GM23338 (cell line): ENCODE data around the gene KCNMA1. TPM values are rescaled to one million over a fixed set of nuclear protein-coding genes. Genes with fewer than 3 reads are reported as not detected.

Experiments
- ATAC-seq: fragments of 200-7000 bp; cut with Tn5 transposase; 3 replicates; pipeline ENCODE4 v1.9.1; 2020
- DNase-seq: peaks from one replicate; pipeline ENCODE4 v3.0.0-alpha.2; 2015; ENCODE audit warnings: low spot score
- H2AFZ ChIP-seq: fragments of 200-600 bp; sonication (generic); 2 replicates; pipeline ENCODE4 v1.8.0; 2016; ENCODE audit warnings: antibody characterized with exemption, mild to moderate bottlenecking, moderate library complexity
- H3F3A ChIP-seq: fragments of 200-600 bp; sonication (generic); replicated peaks from 2 replicates; pipeline ENCODE4 v1.8.0; 2017; ENCODE audit warnings: antibody characterized with exemption, mixed run types, low read depth
- H3K27ac ChIP-seq: fragments of 200-600 bp; sonication (generic); 2 replicates; pipeline ENCODE4 v1.6.1; 2016; ENCODE audit warnings: low read depth
- H3K27me3 ChIP-seq: fragments of 200-600 bp; sonication (generic); 2 replicates; pipeline ENCODE4 v1.8.0; 2016; ENCODE audit warnings: mild to moderate bottlenecking, mixed run types, moderate library complexity; ENCODE audit not compliant: insufficient read depth
- H3K36me3 ChIP-seq: fragments of 200-600 bp; sonication (generic); 2 replicates; pipeline ENCODE4 v1.8.0; 2016; ENCODE audit warnings: mild to moderate bottlenecking; ENCODE audit not compliant: insufficient read depth
- H3K4me1 ChIP-seq: fragments of 200-600 bp; sonication (generic); 2 replicates; pipeline ENCODE4 v1.8.0; 2016; ENCODE audit warnings: mild to moderate bottlenecking, moderate library complexity; ENCODE audit not compliant: insufficient read depth
- H3K4me2 ChIP-seq: fragments of 200-600 bp; sonication (generic); 2 replicates; pipeline ENCODE4 v1.7.1; 2017; ENCODE audit warnings: mixed run types
- H3K4me3 ChIP-seq: fragments of 200-600 bp; sonication (generic); 2 replicates; pipeline ENCODE4 v1.6.1; 2016; ENCODE audit warnings: mixed run types
- H3K79me2 ChIP-seq: fragments of 200-600 bp; sonication (generic); replicated peaks from 2 replicates; pipeline ENCODE4 v1.8.0; 2017; ENCODE audit warnings: mild to moderate bottlenecking; ENCODE audit not compliant: insufficient read depth
- H3K9me2 ChIP-seq: fragments of 200-600 bp; sonication (generic); 2 replicates; pipeline ENCODE4 v1.8.0; 2017; ENCODE audit not compliant: insufficient read depth
- H4K20me1 ChIP-seq: fragments of 200-600 bp; sonication (generic); replicated peaks from 2 replicates; pipeline ENCODE4 v1.8.0; 2017; ENCODE audit warnings: mild to moderate bottlenecking; ENCODE audit not compliant: insufficient read depth
- H3K27ac Mint-ChIP-seq: 2 replicates; pipeline ENCODE4 v1.8.0; 2020; ENCODE audit warnings: inconsistent platforms, mild to moderate bottlenecking, moderate library complexity, mixed read lengths
- H3K27me3 Mint-ChIP-seq: 3 replicates; pipeline ENCODE4 v1.8.0; 2022; ENCODE audit warnings: low read depth, mild to moderate bottlenecking, moderate library complexity, mixed read lengths, inconsistent platforms; ENCODE audit not compliant: insufficient read depth, poor library complexity
- H3K36me3 Mint-ChIP-seq: 3 replicates; pipeline ENCODE4 v1.8.0; 2021; ENCODE audit warnings: low read depth, mild to moderate bottlenecking, inconsistent platforms, moderate library complexity, mixed read lengths
- H3K4me1 Mint-ChIP-seq: 3 replicates; pipeline ENCODE4 v1.8.0; 2020; ENCODE audit warnings: mild to moderate bottlenecking, inconsistent platforms, mixed read lengths
- H3K4me3 Mint-ChIP-seq: 3 replicates; pipeline ENCODE4 v1.8.0; 2021; ENCODE audit warnings: moderate library complexity, mild to moderate bottlenecking, inconsistent platforms, mixed read lengths
- H3K9me3 Mint-ChIP-seq: 3 replicates; pipeline ENCODE4 v1.8.0; 2020; ENCODE audit warnings: moderate library complexity, mild to moderate bottlenecking, inconsistent platforms, mixed read lengths
- CREB1 ChIP-seq: fragments of 250-450 bp; sonication (Bioruptor Pico); IDR thresholded peaks from 2 replicates; pipeline ENCODE4 v1.5.0; 2020; ENCODE audit warnings: low read depth, mild to moderate bottlenecking, moderate library complexity
- EZH2 ChIP-seq: fragments of 200-600 bp; sonication (generic); IDR thresholded peaks from one replicate; pipeline ENCODE4 v1.8.0; 2017; ENCODE audit warnings: antibody characterized with exemption, mild to moderate bottlenecking, low read depth; ENCODE audit not compliant: unreplicated experiment
- EZH2phosphoT487 ChIP-seq: fragments of 200-600 bp; sonication (generic); IDR thresholded peaks from one replicate; pipeline ENCODE4 v1.8.1; 2018; ENCODE audit warnings: antibody characterized with exemption; ENCODE audit not compliant: unreplicated experiment
- JUNB ChIP-seq: IDR thresholded peaks from one replicate; pipeline ENCODE4 v1.6.1; 2016; ENCODE audit warnings: antibody characterized with exemption; ENCODE audit not compliant: unreplicated experiment
- NANOG ChIP-seq: IDR thresholded peaks from 2 replicates; pipeline ENCODE4 v1.6.1; 2016; ENCODE audit warnings: antibody characterized with exemption, borderline replicate concordance
- POLR2AphosphoS5 ChIP-seq: IDR thresholded peaks from 2 replicates; pipeline ENCODE4 v1.6.1; 2016; ENCODE audit warnings: antibody characterized with exemption, low read depth
- STAT1 ChIP-seq: IDR thresholded peaks from one replicate; pipeline ENCODE4 v1.6.1; 2016; ENCODE audit warnings: antibody characterized with exemption; ENCODE audit not compliant: unreplicated experiment
- ZNF114 ChIP-seq: fragments of 250-450 bp; sonication (Bioruptor Pico); IDR thresholded peaks from 2 replicates; pipeline ENCODE4 v1.5.0; 2020; ENCODE audit warnings: mild to moderate bottlenecking, moderate library complexity
- ZNF331 ChIP-seq: fragments of 250-450 bp; sonication (Bioruptor Pico); IDR thresholded peaks from 2 replicates; pipeline ENCODE4 v1.5.0; 2020; ENCODE audit warnings: low read depth, mild to moderate bottlenecking, moderate library complexity
- polyA plus RNA-seq: library from polyadenylated mRNA; unstranded; fragments of >200 nt; fragmentation: Nextera tagmentation; extraction: Ambion mirVana; gene quantifications from 2 replicates; pipeline ENCODE4 v1.2.1, GENCODE V29; 2016
- total RNA-seq: library from RNA; depleted of rRNA; stranded (reverse); fragments of >200 nt; shearing (Covaris generic); gene quantifications from 2 replicates; pipeline ENCODE4 v1.2.3, GENCODE V29; 2014
- TF ChIP-seq, protein P1 (sequence below): IDR thresholded peaks from one replicate; pipeline ENCODE4 v1.6.1; 2018; ENCODE audit warnings: antibody characterized with exemption; ENCODE audit not compliant: unreplicated experiment
- TF ChIP-seq, protein P2 (sequence below), 2 experiments: fragments of 200-600 bp in 1 of 2; sonication (generic) in 1 of 2; conservative IDR thresholded peaks; 2 replicates each; pipeline versions ENCODE4 v1.5.1 to v1.6.1; 2016 to 2017; ENCODE audit warnings: antibody characterized with exemption in 2 of 2, low read depth in 2 of 2, mild to moderate bottlenecking in 2 of 2, moderate library complexity in 1 of 2
- TF ChIP-seq, protein P3 (sequence below): IDR thresholded peaks from 2 replicates; pipeline ENCODE4 v1.6.1; 2016; ENCODE audit warnings: antibody characterized with exemption
- TF ChIP-seq, protein P4 (sequence below): fragments of 250-450 bp; sonication (Bioruptor Pico); IDR thresholded peaks from 2 replicates; pipeline ENCODE4 v1.5.0; 2020; ENCODE audit warnings: mild to moderate bottlenecking, moderate library complexity

KCNMA1 gene
- total and polyA plus RNA-seq, 2 experiments from 2014 or later: 8.2 to 9.0 TPM

DNA sequence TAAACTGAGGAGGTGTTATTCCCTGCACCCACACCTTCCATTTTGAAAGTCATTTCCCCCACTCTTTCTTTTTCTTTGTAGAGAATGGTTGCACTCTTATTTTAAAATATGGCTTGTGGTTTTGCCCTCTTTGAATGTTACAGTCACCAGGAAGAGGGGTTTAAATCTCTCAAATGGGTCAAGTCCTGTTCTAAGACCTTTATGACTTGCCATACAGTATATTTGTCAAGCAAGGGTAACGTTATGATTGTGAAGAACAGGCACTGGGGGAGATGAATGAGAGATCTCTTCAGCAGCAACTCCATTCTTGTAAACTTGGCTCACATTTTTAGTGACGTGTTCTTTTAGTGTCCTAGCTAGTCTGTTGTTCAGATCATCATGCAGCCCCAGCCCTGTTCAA lies 634.7 kb downstream of the KCNMA1 start:
- no peak overlapping the region for H2AFZ ChIP-seq
- no peaks in the 10 kb centered on the region for H3K9me2 ChIP-seq
- H3K27ac ChIP-seq: no peak overlapping the region
- Mint-ChIP-seq H3K9me3 (no peaks in the 10 kb centered on the region; the same call in 2 of the 3 replicates), H3K4me1 (peaks cover 8% of the 10 kb centered on the region; the same call in 2 of the 3 replicates), H3K36me3 (no peaks in the 10 kb centered on the region), H3K27me3 (no peaks in the 10 kb centered on the region), H3K4me3 (no peak overlapping the region), H3K27ac (no peak overlapping the region)
- H4K20me1 ChIP-seq: no peaks in the 10 kb centered on the region
- H3K79me2 ChIP-seq: no peaks in the 10 kb centered on the region
- DNase-seq (no peak), ATAC-seq (no peak)
- no peaks in the 10 kb centered on the region for H3K36me3 ChIP-seq
- H3K4me2 ChIP-seq: no peak overlapping the region
- H3K27me3 ChIP-seq: no peaks in the 10 kb centered on the region
- no peaks in the 10 kb centered on the region for H3K4me1 ChIP-seq
- H3F3A ChIP-seq: no peaks in the 10 kb centered on the region
- no peak overlapping the region for H3K4me3 ChIP-seq
- TF ChIP-seq, protein P1, sequence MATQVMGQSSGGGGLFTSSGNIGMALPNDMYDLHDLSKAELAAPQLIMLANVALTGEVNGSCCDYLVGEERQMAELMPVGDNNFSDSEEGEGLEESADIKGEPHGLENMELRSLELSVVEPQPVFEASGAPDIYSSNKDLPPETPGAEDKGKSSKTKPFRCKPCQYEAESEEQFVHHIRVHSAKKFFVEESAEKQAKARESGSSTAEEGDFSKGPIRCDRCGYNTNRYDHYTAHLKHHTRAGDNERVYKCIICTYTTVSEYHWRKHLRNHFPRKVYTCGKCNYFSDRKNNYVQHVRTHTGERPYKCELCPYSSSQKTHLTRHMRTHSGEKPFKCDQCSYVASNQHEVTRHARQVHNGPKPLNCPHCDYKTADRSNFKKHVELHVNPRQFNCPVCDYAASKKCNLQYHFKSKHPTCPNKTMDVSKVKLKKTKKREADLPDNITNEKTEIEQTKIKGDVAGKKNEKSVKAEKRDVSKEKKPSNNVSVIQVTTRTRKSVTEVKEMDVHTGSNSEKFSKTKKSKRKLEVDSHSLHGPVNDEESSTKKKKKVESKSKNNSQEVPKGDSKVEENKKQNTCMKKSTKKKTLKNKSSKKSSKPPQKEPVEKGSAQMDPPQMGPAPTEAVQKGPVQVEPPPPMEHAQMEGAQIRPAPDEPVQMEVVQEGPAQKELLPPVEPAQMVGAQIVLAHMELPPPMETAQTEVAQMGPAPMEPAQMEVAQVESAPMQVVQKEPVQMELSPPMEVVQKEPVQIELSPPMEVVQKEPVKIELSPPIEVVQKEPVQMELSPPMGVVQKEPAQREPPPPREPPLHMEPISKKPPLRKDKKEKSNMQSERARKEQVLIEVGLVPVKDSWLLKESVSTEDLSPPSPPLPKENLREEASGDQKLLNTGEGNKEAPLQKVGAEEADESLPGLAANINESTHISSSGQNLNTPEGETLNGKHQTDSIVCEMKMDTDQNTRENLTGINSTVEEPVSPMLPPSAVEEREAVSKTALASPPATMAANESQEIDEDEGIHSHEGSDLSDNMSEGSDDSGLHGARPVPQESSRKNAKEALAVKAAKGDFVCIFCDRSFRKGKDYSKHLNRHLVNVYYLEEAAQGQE: no peak
- TF ChIP-seq EZH2 (no peak), NANOG (no peak), CREB1 (CRISPR knock-in tag) (no peak), STAT1 (no peak), ZNF331 (CRISPR knock-in tag) (no peak), ZNF114 (CRISPR knock-in tag) (no peak), EZH2phosphoT487 (no peak), POLR2AphosphoS5 (no peak), JUNB (no peak)
- TF ChIP-seq, protein P2, sequence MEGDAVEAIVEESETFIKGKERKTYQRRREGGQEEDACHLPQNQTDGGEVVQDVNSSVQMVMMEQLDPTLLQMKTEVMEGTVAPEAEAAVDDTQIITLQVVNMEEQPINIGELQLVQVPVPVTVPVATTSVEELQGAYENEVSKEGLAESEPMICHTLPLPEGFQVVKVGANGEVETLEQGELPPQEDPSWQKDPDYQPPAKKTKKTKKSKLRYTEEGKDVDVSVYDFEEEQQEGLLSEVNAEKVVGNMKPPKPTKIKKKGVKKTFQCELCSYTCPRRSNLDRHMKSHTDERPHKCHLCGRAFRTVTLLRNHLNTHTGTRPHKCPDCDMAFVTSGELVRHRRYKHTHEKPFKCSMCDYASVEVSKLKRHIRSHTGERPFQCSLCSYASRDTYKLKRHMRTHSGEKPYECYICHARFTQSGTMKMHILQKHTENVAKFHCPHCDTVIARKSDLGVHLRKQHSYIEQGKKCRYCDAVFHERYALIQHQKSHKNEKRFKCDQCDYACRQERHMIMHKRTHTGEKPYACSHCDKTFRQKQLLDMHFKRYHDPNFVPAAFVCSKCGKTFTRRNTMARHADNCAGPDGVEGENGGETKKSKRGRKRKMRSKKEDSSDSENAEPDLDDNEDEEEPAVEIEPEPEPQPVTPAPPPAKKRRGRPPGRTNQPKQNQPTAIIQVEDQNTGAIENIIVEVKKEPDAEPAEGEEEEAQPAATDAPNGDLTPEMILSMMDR (conservative IDR thresholded peaks at IDR 0.05; ENCODE audit: low read depth in 2 of 2): no peak
- TF ChIP-seq, protein P3, sequence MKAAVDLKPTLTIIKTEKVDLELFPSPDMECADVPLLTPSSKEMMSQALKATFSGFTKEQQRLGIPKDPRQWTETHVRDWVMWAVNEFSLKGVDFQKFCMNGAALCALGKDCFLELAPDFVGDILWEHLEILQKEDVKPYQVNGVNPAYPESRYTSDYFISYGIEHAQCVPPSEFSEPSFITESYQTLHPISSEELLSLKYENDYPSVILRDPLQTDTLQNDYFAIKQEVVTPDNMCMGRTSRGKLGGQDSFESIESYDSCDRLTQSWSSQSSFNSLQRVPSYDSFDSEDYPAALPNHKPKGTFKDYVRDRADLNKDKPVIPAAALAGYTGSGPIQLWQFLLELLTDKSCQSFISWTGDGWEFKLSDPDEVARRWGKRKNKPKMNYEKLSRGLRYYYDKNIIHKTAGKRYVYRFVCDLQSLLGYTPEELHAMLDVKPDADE: no peak
- TF ChIP-seq, protein P4, sequence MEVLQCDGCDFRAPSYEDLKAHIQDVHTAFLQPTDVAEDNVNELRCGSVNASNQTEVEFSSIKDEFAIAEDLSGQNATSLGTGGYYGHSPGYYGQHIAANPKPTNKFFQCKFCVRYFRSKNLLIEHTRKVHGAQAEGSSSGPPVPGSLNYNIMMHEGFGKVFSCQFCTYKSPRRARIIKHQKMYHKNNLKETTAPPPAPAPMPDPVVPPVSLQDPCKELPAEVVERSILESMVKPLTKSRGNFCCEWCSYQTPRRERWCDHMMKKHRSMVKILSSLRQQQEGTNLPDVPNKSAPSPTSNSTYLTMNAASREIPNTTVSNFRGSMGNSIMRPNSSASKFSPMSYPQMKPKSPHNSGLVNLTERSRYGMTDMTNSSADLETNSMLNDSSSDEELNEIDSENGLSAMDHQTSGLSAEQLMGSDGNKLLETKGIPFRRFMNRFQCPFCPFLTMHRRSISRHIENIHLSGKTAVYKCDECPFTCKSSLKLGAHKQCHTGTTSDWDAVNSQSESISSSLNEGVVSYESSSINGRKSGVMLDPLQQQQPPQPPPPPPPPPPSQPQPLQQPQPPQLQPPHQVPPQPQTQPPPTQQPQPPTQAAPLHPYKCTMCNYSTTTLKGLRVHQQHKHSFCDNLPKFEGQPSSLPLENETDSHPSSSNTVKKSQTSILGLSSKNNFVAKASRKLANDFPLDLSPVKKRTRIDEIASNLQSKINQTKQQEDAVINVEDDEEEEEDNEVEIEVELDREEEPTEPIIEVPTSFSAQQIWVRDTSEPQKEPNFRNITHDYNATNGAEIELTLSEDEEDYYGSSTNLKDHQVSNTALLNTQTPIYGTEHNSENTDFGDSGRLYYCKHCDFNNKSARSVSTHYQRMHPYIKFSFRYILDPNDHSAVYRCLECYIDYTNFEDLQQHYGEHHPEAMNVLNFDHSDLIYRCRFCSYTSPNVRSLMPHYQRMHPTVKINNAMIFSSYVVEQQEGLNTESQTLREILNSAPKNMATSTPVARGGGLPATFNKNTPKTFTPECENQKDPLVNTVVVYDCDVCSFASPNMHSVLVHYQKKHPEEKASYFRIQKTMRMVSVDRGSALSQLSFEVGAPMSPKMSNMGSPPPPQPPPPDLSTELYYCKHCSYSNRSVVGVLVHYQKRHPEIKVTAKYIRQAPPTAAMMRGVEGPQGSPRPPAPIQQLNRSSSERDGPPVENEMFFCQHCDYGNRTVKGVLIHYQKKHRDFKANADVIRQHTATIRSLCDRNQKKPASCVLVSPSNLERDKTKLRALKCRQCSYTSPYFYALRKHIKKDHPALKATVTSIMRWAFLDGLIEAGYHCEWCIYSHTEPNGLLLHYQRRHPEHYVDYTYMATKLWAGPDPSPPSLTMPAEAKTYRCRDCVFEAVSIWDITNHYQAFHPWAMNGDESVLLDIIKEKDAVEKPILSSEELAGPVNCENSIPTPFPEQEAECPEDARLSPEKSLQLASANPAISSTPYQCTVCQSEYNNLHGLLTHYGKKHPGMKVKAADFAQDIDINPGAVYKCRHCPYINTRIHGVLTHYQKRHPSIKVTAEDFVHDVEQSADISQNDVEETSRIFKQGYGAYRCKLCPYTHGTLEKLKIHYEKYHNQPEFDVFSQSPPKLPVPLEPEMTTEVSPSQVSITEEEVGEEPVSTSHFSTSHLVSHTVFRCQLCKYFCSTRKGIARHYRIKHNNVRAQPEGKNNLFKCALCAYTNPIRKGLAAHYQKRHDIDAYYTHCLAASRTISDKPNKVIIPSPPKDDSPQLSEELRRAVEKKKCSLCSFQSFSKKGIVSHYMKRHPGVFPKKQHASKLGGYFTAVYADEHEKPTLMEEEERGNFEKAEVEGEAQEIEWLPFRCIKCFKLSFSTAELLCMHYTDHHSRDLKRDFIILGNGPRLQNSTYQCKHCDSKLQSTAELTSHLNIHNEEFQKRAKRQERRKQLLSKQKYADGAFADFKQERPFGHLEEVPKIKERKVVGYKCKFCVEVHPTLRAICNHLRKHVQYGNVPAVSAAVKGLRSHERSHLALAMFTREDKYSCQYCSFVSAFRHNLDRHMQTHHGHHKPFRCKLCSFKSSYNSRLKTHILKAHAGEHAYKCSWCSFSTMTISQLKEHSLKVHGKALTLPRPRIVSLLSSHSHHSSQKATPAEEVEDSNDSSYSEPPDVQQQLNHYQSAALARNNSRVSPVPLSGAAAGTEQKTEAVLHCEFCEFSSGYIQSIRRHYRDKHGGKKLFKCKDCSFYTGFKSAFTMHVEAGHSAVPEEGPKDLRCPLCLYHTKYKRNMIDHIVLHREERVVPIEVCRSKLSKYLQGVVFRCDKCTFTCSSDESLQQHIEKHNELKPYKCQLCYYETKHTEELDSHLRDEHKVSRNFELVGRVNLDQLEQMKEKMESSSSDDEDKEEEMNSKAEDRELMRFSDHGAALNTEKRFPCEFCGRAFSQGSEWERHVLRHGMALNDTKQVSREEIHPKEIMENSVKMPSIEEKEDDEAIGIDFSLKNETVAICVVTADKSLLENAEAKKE: no peak
